ENCODE data around the gene C2CD4B.

C2CD4B gene

DNA sequence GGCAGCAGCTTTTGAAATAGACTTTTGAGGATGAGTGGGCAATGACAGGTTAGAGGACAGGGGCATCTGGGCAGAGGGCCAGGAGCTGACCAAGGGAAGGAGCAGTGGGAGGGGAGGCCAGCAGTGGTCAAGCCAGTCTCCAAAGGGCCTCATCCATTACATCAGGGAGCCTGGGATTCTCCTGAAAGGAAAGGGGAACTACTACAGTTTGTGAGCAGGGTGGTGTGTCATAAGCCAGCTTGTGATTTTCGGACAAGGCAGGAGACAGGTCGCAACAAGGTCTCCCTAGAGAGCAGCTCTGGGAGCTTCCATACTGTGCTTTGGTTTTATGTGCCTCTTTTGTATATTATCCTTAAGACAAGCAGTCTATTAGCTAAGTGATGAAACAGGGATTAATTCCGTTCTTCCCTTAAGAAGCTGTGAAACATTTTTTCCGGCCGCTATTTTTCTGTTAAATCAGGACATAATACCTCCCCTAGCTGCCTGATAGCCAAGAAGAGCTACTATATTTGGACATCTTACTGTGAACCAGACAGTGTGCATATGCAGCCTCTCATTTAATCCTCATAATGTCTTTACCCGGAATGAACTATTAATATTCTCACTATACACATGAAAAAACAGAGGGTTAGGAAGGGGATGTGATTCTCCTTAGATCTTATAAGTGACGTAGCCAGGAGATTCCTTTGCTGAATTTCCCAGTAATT is 46.4 kb downstream of the C2CD4B start:
- no peak for DNase-seq

DNA sequence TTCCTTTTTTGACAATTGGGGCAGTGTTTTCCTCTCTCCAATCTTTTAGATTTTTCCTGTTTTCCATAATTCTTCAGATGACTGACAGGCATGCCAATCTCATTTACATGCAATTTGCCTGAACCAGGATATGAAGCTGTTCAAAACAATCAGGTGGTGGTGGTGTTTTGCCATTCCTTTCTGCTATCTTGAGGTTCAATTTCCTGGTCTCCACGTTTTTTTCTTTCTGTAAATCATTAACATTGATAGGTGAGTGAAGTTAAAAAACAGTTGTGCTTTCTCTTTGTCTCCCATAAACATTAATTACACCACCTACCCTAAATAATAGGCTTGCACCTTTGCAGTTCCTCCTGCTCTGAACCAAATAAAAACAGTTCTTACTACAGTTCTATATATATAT is 49.2 kb downstream of the C2CD4B start:
- no peak for DNase-seq

All from NCI-H524 (cell line).